ENCODE data around the gene BUD13. TPM values are rescaled to one million over a fixed set of nuclear protein-coding genes. Genes with fewer than 3 reads are reported as not detected.

The BUD13 gene
- polyA plus RNA-seq, 1 donor from 2014 or later: 19.1 TPM

DNA sequence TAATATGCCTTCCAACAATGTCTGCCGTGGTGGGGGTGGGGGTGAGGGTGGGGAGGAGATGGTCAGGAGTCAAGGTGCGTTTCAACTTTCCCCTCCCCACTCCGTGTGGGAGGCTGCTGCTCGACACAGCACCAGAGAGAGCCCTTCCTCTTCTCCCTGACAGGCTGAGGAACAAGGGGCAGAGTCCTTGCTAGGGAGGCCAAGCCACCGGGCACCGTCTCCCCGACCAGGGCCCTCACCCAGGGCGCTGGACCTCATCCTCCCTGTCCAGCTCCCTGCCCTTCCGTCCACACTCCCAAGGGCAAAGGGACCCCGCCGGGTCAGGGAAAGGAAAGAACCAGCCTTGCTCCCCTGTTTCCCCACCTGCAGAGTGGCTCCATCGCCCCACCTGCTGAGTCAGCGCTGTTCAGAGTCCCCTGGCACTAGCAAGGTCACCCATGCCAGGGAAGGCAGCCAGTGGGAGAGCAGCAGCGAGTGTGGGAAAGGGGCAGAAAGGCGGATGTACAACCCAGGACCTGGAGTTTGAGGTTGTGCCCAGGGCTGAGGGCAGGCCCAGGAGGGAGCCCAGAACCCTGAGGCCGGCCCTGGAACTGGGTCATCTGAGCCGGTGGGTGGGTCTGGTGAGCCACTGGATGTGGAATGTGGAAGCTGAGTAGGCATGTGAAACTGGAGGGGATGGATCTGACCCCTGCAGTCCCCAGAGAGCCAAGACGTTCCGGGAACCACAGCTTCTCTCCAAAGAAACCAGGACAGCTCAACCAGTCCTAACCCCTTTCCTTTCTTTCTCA lies 47.2 kb downstream of the BUD13 start:
- Histone ChIP-seq H3K27ac (ENCODE audit: low read length) (no peak overlapping the region), H3K79me2 (replicated peaks; ENCODE audit: insufficient read depth, low read length) (no peaks in the 10 kb centered on the region), H3K36me3 (ENCODE audit: insufficient read depth, low read length) (no peaks in the 10 kb centered on the region), H2AFZ (ENCODE audit: low read depth, low read length) (no peak overlapping the region), H3K9me2 (ENCODE audit: insufficient read depth, low read length) (no peaks in the 10 kb centered on the region), H4K20me1 (ENCODE audit: insufficient read depth) (no peaks in the 10 kb centered on the region), H3K27me3 (ENCODE audit: insufficient read depth, low read depth, low read length) (no peaks in the 10 kb centered on the region), H3F3A (ENCODE audit: insufficient read depth, low read length, poor library complexity, severe bottlenecking) (no peaks in the 10 kb centered on the region), H3K9me3 (ENCODE audit: low read length) (no peaks in the 10 kb centered on the region), H3K4me2 (ENCODE audit: low read length) (no peak overlapping the region), H3K9ac (ENCODE audit: low read length) (no peak overlapping the region), H3K4me3 (ENCODE audit: low read length) (no peak overlapping the region)
- no peak for TF ChIP-seq SMC3 (conservative IDR thresholded peaks at IDR 0.05; ENCODE audit: poor library complexity)
- no peak for TF ChIP-seq EP300 (conservative IDR thresholded peaks at IDR 0.05; ENCODE audit: poor library complexity, severe bottlenecking)
- no peak for TF ChIP-seq RAD21 (conservative IDR thresholded peaks at IDR 0.05)
- TF ChIP-seq, protein P1, sequence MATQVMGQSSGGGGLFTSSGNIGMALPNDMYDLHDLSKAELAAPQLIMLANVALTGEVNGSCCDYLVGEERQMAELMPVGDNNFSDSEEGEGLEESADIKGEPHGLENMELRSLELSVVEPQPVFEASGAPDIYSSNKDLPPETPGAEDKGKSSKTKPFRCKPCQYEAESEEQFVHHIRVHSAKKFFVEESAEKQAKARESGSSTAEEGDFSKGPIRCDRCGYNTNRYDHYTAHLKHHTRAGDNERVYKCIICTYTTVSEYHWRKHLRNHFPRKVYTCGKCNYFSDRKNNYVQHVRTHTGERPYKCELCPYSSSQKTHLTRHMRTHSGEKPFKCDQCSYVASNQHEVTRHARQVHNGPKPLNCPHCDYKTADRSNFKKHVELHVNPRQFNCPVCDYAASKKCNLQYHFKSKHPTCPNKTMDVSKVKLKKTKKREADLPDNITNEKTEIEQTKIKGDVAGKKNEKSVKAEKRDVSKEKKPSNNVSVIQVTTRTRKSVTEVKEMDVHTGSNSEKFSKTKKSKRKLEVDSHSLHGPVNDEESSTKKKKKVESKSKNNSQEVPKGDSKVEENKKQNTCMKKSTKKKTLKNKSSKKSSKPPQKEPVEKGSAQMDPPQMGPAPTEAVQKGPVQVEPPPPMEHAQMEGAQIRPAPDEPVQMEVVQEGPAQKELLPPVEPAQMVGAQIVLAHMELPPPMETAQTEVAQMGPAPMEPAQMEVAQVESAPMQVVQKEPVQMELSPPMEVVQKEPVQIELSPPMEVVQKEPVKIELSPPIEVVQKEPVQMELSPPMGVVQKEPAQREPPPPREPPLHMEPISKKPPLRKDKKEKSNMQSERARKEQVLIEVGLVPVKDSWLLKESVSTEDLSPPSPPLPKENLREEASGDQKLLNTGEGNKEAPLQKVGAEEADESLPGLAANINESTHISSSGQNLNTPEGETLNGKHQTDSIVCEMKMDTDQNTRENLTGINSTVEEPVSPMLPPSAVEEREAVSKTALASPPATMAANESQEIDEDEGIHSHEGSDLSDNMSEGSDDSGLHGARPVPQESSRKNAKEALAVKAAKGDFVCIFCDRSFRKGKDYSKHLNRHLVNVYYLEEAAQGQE (IDR thresholded peaks at IDR 0.05; ENCODE audit: borderline replicate concordance): no peak
- TF ChIP-seq MXI1 (conservative IDR thresholded peaks at IDR 0.05; ENCODE audit: poor library complexity, severe bottlenecking): no peak
- TF ChIP-seq EZH2 (IDR thresholded peaks at IDR 0.05; ENCODE audit: borderline replicate concordance, insufficient read depth, low read length, poor library complexity, severe bottlenecking): no peak
- TF ChIP-seq, protein P2, sequence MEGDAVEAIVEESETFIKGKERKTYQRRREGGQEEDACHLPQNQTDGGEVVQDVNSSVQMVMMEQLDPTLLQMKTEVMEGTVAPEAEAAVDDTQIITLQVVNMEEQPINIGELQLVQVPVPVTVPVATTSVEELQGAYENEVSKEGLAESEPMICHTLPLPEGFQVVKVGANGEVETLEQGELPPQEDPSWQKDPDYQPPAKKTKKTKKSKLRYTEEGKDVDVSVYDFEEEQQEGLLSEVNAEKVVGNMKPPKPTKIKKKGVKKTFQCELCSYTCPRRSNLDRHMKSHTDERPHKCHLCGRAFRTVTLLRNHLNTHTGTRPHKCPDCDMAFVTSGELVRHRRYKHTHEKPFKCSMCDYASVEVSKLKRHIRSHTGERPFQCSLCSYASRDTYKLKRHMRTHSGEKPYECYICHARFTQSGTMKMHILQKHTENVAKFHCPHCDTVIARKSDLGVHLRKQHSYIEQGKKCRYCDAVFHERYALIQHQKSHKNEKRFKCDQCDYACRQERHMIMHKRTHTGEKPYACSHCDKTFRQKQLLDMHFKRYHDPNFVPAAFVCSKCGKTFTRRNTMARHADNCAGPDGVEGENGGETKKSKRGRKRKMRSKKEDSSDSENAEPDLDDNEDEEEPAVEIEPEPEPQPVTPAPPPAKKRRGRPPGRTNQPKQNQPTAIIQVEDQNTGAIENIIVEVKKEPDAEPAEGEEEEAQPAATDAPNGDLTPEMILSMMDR (IDR thresholded peaks at IDR 0.05; ENCODE audit: poor library complexity, severe bottlenecking): no peak
- no peak for TF ChIP-seq TAF1 (IDR thresholded peaks at IDR 0.05; ENCODE audit: low read depth)
- TF ChIP-seq POLR2AphosphoS5 (IDR thresholded peaks at IDR 0.05): no peak

DNA sequence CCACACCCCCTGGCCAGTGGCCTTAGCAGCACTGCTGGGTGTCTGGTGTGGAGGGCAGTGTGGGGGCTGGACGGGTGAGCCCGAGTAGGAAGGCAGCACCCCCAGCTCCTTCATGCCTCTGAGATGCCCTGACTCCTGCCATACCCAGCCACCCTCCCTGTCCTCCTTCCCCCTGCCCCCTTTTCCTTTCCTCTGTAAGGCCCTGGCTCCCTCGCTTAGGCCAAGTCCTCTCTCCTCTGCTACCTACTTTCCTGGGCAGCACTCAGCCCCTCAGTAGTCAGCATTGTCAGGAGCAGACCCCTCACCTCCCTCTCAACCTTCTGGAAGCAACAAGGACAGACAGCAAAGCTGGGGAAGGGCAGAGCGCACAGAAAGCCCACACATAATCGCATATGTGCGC lies 48.0 kb downstream of the BUD13 start:
- Histone ChIP-seq H3K36me3 (ENCODE audit: insufficient read depth, low read length) (no peaks in the 10 kb centered on the region), H3K4me2 (ENCODE audit: low read length) (no peak overlapping the region), H3K27ac (ENCODE audit: low read length) (no peak overlapping the region), H3K9me3 (ENCODE audit: low read length) (no peaks in the 10 kb centered on the region), H3K4me3 (ENCODE audit: low read length) (no peak overlapping the region), H4K20me1 (ENCODE audit: insufficient read depth) (no peaks in the 10 kb centered on the region), H3K79me2 (replicated peaks; ENCODE audit: insufficient read depth, low read length) (no peaks in the 10 kb centered on the region), H3K9ac (ENCODE audit: low read length) (no peak overlapping the region), H3K9me2 (ENCODE audit: insufficient read depth, low read length) (no peaks in the 10 kb centered on the region), H2AFZ (ENCODE audit: low read depth, low read length) (no peak overlapping the region), H3K27me3 (ENCODE audit: insufficient read depth, low read depth, low read length) (no peaks in the 10 kb centered on the region), H3F3A (ENCODE audit: insufficient read depth, low read length, poor library complexity, severe bottlenecking) (no peaks in the 10 kb centered on the region)
- TF ChIP-seq, protein P2 (IDR thresholded peaks at IDR 0.05; ENCODE audit: poor library complexity, severe bottlenecking): no peak
- TF ChIP-seq TAF1 (IDR thresholded peaks at IDR 0.05; ENCODE audit: low read depth) (no peak), MXI1 (conservative IDR thresholded peaks at IDR 0.05; ENCODE audit: poor library complexity, severe bottlenecking) (no peak), SMC3 (conservative IDR thresholded peaks at IDR 0.05; ENCODE audit: poor library complexity) (no peak), POLR2AphosphoS5 (IDR thresholded peaks at IDR 0.05) (no peak), EZH2 (IDR thresholded peaks at IDR 0.05; ENCODE audit: borderline replicate concordance, insufficient read depth, low read length, poor library complexity, severe bottlenecking) (no peak), EP300 (conservative IDR thresholded peaks at IDR 0.05; ENCODE audit: poor library complexity, severe bottlenecking) (no peak)
- TF ChIP-seq, protein P1 (IDR thresholded peaks at IDR 0.05; ENCODE audit: borderline replicate concordance): no peak
